Measurements from ENCODE around the gene IKZF4. TPM values are rescaled to one million over a fixed set of nuclear protein-coding genes. Genes with fewer than 3 reads are reported as not detected.

IKZF4 gene
- total and polyA plus RNA-seq, 2 of the 8 experiments (the other 6 are each of a cell fraction or from before 2014, with no cell fraction given), result 8.0 to 13.3 TPM

DNA sequence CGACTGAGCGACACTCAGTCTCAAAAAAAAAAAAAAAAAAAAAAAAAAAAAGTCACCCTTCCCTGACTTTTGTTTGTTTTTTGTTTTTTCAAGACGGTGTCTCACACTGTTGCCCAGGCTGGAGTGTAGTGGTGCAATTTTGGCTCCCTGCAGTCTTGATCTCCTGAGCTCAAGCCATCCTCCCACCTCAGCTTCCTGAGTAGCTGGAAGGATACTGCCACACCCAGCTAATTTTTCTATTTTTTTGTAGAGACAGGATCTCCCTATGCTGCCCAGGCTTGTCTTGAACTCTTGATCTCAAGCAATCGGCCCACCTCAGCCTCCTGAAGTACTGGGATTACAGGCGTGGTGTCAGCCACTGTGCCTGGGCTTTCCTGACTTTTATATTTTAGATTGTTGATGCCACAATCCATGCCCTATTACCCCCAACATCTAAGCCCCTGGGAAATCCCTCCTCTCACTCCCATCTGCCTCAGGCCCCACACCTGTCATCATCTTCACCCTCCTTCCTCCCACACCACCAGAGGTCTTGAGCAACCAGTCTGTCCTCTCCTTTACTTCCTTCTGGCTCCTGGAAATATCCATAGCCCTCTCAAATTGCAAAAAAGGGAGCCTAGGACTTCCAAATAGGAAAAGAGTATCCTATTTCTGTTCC lies 7.8 kb downstream of the IKZF4 start:
- 94% methylated on average over 4 of the region's 5 CpGs; no CpG with 5 or more reads in 1 of the 2 experiments for WGBS, 2 experiments (ENCODE audit: extremely low coverage in 1 of 2, insufficient coverage in 1 of 2, insufficient read length in 1 of 2, insufficient replicate concordance in 2 of 2, low coverage in 1 of 2, low lambda C conversion rate in 2 of 2, missing lambda C conversion rate in 1 of 2)
- Histone ChIP-seq H4K8ac (ENCODE audit: extremely low read depth, insufficient read depth, low read length) (no peak overlapping the region), H3K18ac (ENCODE audit: extremely low read depth, low read length) (no peak overlapping the region), H3K79me2 (ENCODE audit: control insufficient read depth in 1 of 2, insufficient read depth in 2 of 2, low read length in 2 of 2) (no peaks in the 10 kb centered on the region), H2BK5ac (ENCODE audit: low read depth, low read length) (no peak overlapping the region), H2AFZ (ENCODE audit: low read length) (no peak overlapping the region), H3K9ac (replicated peaks in 1 of 4; ENCODE audit: extremely low read depth in 1 of 4, low read depth in 3 of 4, low read length in 3 of 4) (no peak overlapping the region), H2BK15ac (ENCODE audit: low read length) (no peak overlapping the region), H3K79me1 (ENCODE audit: low read depth, low read length) (no peaks in the 10 kb centered on the region; the same call in 1 of the 2 replicates), H3K36me3 (ENCODE audit: control insufficient read depth in 2 of 4, insufficient read depth in 4 of 4, low read length in 3 of 4) (peaks cover 7 to 37% (median 19%) of the 10 kb centered on the region in 4 experiments; a peak in 7 of 8 replicates), H3K4me3 (ENCODE audit: extremely low read depth in 1 of 4, insufficient read depth in 2 of 4, low read depth in 3 of 4, low read length in 4 of 4) (no peak overlapping the region), H3K4me1 (replicated peaks in 1 of 4; ENCODE audit: control insufficient read depth in 3 of 4, insufficient read depth in 4 of 4, low read length in 3 of 4) (no peaks in the 10 kb centered on the region), H2BK12ac (ENCODE audit: low read depth, low read length) (no peak overlapping the region), H2BK20ac (ENCODE audit: low read length) (no peak overlapping the region), H3K27ac (ENCODE audit: low read depth, low read length) (no peak overlapping the region), H4K5ac (ENCODE audit: insufficient read length, low read depth, low read length) (no peak overlapping the region), H4K20me1 (replicated peaks in 1 of 2; ENCODE audit: control insufficient read depth in 1 of 2, insufficient read depth in 2 of 2, low read length in 2 of 2) (no peaks in the 10 kb centered on the region), H2AK5ac (ENCODE audit: low read depth, low read length) (no peak overlapping the region), H3K23ac (ENCODE audit: insufficient read length) (no peak overlapping the region), H3K4ac (replicated peaks; ENCODE audit: insufficient read length, low read depth, low read length) (no peak overlapping the region), H3K9me3 (ENCODE audit: insufficient read depth in 2 of 2, low read depth in 1 of 2, low read length in 1 of 2) (no peaks in the 10 kb centered on the region), H3K56ac (replicated peaks; ENCODE audit: insufficient read length, low read depth, low read length) (no peak overlapping the region), H4K91ac (replicated peaks; ENCODE audit: insufficient read length, low read length) (no peak overlapping the region), H3K14ac (ENCODE audit: insufficient read length) (no peak overlapping the region), H2BK120ac (replicated peaks; ENCODE audit: low read depth, low read length) (no peak overlapping the region), H3K23me2 (ENCODE audit: low read depth, low read length) (no peaks in the 10 kb centered on the region), H3K4me2 (ENCODE audit: insufficient read depth in 1 of 2, low read depth in 2 of 2, low read length in 2 of 2) (no peak overlapping the region), H3K27me3 (replicated peaks in 1 of 4; ENCODE audit: control insufficient read depth in 3 of 4, extremely low read depth in 1 of 4, insufficient read depth in 3 of 4, low read length in 3 of 4) (no peaks in the 10 kb centered on the region)
- POLR2A ChIA-PET (ENCODE audit: partially characterized antibody), result interaction anchor here (0.7 to 2.3 kb wide), 15 partner anchors 8 to 193 kb away, joined by 3 to 12 read pairs (median 4); partner anchors contain the start of genes IKZF4, RAB5B, RNF41 and SUOX
- no peak for TF ChIP-seq ATF3 (IDR thresholded peaks at IDR 0.05; ENCODE audit: insufficient read depth, low read depth, low read length)
- CTCF ChIA-PET (ENCODE audit: partially characterized antibody), result interaction anchor here (0.6 to 18.1 kb wide), 26 partner anchors 9 to 920 kb away, joined by 3 to 256 read pairs (median 3); partner anchors contain the start of genes IKZF4 and SUOX
- FAIRE-seq (no peak), DNase-seq (ENCODE audit: low read depth in 1 of 2, low spot score in 2 of 2) (no peak)

Data from H1 (cell line).